Skeletal muscle tissue (tissue), 4 donors: ENCODE data around the gene KAT8. TPM values are rescaled to one million over a fixed set of nuclear protein-coding genes. Genes with fewer than 3 reads are reported as not detected.
A peak's percentile ranks its signal among the peaks of the same experiment; 100 is the strongest.
"Not testable (repeated sequence)": the region's sequence is repeated elsewhere in the genome, so short reads cannot be mapped to it uniquely, and the experiment has no call there.

ENCODE experiments used
- H3K27ac ChIP-seq: one replicate; pipeline ENCODE4 v1.7.0; 2013; ENCODE audit warnings: mild to moderate bottlenecking, low read depth, low read length, inconsistent platforms
- H3K27me3 ChIP-seq, 3 donors: one replicate each; pipeline ENCODE4 v1.7.0; 2013; ENCODE audit warnings: low read length in 3 of 3; ENCODE audit not compliant: control insufficient read depth in 3 of 3, insufficient read depth in 3 of 3
- H3K36me3 ChIP-seq, 3 donors: one replicate each; pipeline ENCODE4 v1.7.0; 2013; ENCODE audit warnings: low read length in 3 of 3; ENCODE audit not compliant: control insufficient read depth in 3 of 3, insufficient read depth in 3 of 3
- H3K4me1 ChIP-seq, 3 donors: one replicate each; pipeline ENCODE4 v1.7.0; 2013; ENCODE audit warnings: low read length in 3 of 3, mild to moderate bottlenecking in 3 of 3; ENCODE audit not compliant: control insufficient read depth in 3 of 3, insufficient read depth in 3 of 3
- H3K4me3 ChIP-seq, 3 donors: one replicate each; pipeline ENCODE4 v1.7.0; 2013; ENCODE audit warnings: low read length in 3 of 3
- H3K9ac ChIP-seq, 3 donors: one replicate each; pipeline ENCODE4 v1.7.0; 2013; ENCODE audit warnings: low read length in 3 of 3, mild to moderate bottlenecking in 3 of 3, moderate library complexity in 2 of 3, low read depth in 1 of 3
- H3K9me3 ChIP-seq, 3 donors: one replicate each; pipeline ENCODE4 v1.7.0; 2013; ENCODE audit warnings: low read length in 3 of 3; ENCODE audit not compliant: control insufficient read depth in 3 of 3
- total RNA-seq: library from RNA; depleted of rRNA; stranded (reverse); fragments of >200 nt; gene quantifications from one replicate; pipeline ENCODE4 v1.2.3, GENCODE V29; 2014
- donor health status: Osteomylitis.

The KAT8 gene
- total RNA-seq, 1 donor from 2014 or later: 43.3 TPM

- no peak overlapping the region for H3K4me3 ChIP-seq
- no peaks in the 10 kb centered on the region for H3K9me3 ChIP-seq
- H3K4me1 ChIP-seq: peaks cover 14 to 27% (median 15%) of the 10 kb centered on the region in 3 donors
- no peak overlapping the region for H3K27ac ChIP-seq
- H3K9ac ChIP-seq: no peak overlapping the region
- peaks cover 7 to 15% (median 14%) of the 10 kb centered on the region in 3 donors for H3K36me3 ChIP-seq
- H3K27me3 ChIP-seq: no peaks in the 10 kb centered on the region
Observed at GRCh38 chr16:31136287-31136662, 18.8 kb downstream of the KAT8 start.

GRCh38 chr16:31136822-31137499, 19.5 kb downstream of the KAT8 start:
- not testable (repeated sequence) for H3K9me3 ChIP-seq, H3K9ac ChIP-seq, H3K36me3 ChIP-seq, H3K4me3 ChIP-seq, H3K27me3 ChIP-seq, H3K27ac ChIP-seq
- peaks cover 21 to 33% (median 22%) of the 10 kb centered on the region in 3 donors for H3K4me1 ChIP-seq

- Histone ChIP-seq H3K4me1 (peaks cover 25 to 36% (median 26%) of the 10 kb centered on the region in 3 donors), H3K9me3 (no peaks in the 10 kb centered on the region), H3K27me3 (no peaks in the 10 kb centered on the region), H3K4me3 (peak overlapping the region in 2 of 3 donors; percentile 29 to 43), H3K36me3 (no peaks in the 10 kb centered on the region), H3K27ac (peak overlapping the region; percentile 56), H3K9ac (peak overlapping the region; percentile 35 to 54 (median 50))
Observed at GRCh38 chr16:31138621-31139578, 21.4 kb downstream of the KAT8 start.

DNA sequence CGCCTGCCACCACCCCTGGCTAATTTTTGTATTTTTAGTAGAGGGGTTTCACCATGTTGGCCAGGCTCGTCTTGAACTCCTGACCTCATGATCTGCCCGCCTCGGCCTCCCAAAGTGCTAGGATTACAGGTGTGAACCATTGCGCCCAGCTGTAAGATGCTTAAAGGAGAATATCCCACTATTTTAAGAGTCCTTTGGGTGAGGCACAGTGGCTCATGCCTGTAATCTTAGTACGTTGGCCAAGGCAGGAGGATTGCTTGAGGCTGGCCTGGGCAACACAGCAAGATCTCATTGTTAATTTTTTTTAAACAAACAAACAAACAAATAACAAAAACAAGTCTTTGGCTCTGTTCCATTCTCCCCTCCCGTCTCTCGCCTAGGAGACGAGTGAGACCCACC, 23.6 kb downstream of the KAT8 start:
- peaks cover 24 to 30% (median 26%) of the 10 kb centered on the region in 3 donors for H3K4me1 ChIP-seq
- not testable (repeated sequence) for H3K27me3 ChIP-seq, H3K9me3 ChIP-seq, H3K36me3 ChIP-seq
- H3K9ac ChIP-seq: peak overlapping the region in 2 of 3 donors; percentile 55 to 88
- H3K27ac ChIP-seq: peak overlapping the region; percentile 70
- peak overlapping the region in 1 of 3 donors; percentile 51 for H3K4me3 ChIP-seq

- no peaks in the 10 kb centered on the region for H3K36me3 ChIP-seq
- no peaks in the 10 kb centered on the region for H3K9me3 ChIP-seq
- H3K4me3 ChIP-seq: peak overlapping the region; percentile 51 to 71 (median 58)
- H3K27ac ChIP-seq: peak overlapping the region; percentile 70
- H3K27me3 ChIP-seq: peaks cover 0 to 3% (median 2%) of the 10 kb centered on the region in 3 donors
- H3K4me1 ChIP-seq: peaks cover 24 to 30% (median 26%) of the 10 kb centered on the region in 3 donors
- peak overlapping the region; percentile 48 to 88 (median 55) for H3K9ac ChIP-seq
Observed at GRCh38 chr16:31141489-31142108, 24.1 kb downstream of the KAT8 start.

DNA sequence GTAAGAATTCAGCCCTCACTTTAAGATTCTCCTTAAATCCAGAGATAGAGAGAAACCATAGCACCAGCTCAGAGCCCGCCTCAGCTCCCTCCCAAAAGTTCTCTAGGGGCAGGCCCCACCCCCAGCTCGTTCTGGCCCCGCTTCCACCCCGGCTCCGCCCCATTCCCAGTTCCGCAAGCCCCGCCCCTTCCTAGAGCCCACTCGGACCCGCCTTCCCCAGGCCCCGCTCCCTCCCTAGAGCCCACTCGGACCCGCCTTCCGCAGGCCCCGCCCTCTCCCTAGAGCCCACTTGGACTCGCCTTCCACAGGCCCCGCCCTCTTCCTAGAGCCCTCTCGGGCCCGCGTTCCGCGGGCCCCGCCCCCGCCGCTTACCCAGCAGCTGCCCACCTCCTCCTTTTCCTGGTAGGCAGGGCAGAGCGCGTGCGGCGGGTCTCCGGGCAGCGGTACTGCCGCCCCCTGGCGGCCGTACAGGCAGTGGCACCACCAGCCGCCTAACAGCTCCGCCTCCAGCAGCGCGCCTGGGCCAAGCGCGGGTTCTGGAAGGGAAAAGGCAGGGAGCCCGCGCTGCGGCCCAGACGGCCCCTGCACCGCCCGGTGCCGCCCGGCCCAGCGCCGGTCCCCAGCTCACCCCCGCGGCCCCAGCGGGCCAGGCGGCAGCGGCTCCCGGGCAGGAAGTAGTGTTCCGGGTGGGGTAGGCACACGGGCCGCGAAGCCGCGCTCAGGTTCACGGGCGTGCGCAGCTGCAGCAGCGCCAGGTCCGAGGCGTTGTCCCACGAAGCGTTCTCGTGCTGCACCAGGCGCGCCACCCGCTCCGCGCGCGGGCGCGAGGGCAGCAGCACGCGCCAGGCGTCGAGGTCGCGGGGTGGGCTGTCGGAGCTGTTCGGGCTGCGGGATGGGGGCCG, 24.9 kb downstream of the KAT8 start:
- H3K4me3 ChIP-seq: peak overlapping the region; percentile 71 to 76 (median 72)
- peak overlapping the region; percentile 59 to 88 (median 74) for H3K9ac ChIP-seq
- peaks cover 24 to 30% (median 26%) of the 10 kb centered on the region in 3 donors for H3K4me1 ChIP-seq
- no peaks in the 10 kb centered on the region for H3K9me3 ChIP-seq
- no peaks in the 10 kb centered on the region for H3K36me3 ChIP-seq
- H3K27ac ChIP-seq: peak overlapping the region; percentile 70
- peaks cover under 1 to 3% (median 2%) of the 10 kb centered on the region in 3 donors for H3K27me3 ChIP-seq

DNA sequence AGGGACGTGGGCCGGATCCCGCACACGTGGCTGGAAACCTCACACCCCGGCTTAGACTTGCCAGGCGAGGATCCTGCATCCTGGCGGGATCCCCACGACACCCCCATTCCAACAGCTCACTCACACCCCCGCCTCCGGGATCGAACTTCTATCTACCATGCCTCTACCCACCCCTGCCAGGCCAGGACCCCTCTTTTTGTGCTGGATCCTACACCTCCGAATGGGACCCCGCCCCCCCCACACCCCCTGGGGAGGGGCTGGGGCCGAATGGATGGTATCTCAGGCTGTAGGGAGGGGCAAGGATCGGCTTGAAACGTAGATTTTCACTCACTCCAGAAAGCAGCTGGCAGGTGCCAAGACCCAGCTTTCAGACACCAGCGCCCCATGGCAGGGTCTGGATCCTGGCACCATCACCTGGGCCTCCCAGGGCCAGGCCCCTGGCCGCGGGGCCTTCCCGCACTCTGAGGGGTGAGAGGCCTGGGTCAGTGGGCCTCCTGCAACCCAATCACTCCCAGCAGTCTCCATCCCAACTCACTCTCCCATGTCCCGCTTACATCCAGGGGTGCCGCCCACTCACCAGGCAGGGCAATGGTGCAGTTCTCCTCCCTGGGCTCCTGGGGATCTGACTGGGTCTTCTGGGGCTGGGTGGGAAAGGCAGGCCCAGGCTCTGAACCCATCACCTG, 25.7 kb downstream of the KAT8 start:
- H3K9me3 ChIP-seq: no peaks in the 10 kb centered on the region
- peak overlapping the region; percentile 43 to 76 (median 72) for H3K4me3 ChIP-seq
- peak overlapping the region; percentile 70 for H3K27ac ChIP-seq
- H3K36me3 ChIP-seq: no peaks in the 10 kb centered on the region
- peaks cover 6 to 8% (median 7%) of the 10 kb centered on the region in 3 donors for H3K27me3 ChIP-seq
- H3K4me1 ChIP-seq: peaks cover 24 to 28% (median 25%) of the 10 kb centered on the region in 3 donors
- H3K9ac ChIP-seq: peak overlapping the region; percentile 59 to 88 (median 74)

DNA sequence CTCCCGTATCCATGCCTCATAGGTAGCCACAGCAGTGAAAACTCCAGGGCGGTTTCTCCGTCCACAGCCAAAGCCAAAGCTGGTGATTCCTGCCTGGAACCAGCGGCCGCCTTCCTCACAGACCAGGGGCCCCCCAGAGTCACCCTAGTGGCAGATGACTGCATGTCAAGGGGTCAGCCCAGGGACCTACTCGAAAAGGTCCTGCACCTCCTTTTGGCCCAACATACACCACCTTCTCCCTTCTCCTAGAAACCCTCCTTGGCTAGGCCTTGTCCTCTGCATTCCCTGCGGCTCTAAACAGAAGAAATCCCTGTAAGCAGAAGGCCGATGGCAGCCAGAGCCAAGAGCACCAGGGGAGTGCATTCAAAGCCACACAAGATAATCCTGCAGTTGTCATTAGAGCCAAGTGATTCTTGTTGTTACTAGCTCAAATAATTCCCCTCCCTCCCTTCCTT, 26.3 kb downstream of the KAT8 start:
- H3K9ac ChIP-seq: no peak overlapping the region
- no peaks in the 10 kb centered on the region for H3K36me3 ChIP-seq
- no peaks in the 10 kb centered on the region for H3K9me3 ChIP-seq
- H3K27ac ChIP-seq: no peak overlapping the region
- peaks cover 8 to 13% (median 12%) of the 10 kb centered on the region in 3 donors for H3K27me3 ChIP-seq
- peaks cover 18 to 22% (median 20%) of the 10 kb centered on the region in 3 donors for H3K4me1 ChIP-seq
- H3K4me3 ChIP-seq: no peak overlapping the region
